ENCODE measurements around the gene NBEAL2. TPM values are rescaled to one million over a fixed set of nuclear protein-coding genes. Genes with fewer than 3 reads are reported as not detected.
A peak's percentile ranks its signal among the peaks of the same experiment; 100 is the strongest.

Gene NBEAL2
- total and polyA plus RNA-seq, 2 of the 4 experiments (the other 2 are of a cell fraction), result 2.2 to 12.5 TPM

DNA sequence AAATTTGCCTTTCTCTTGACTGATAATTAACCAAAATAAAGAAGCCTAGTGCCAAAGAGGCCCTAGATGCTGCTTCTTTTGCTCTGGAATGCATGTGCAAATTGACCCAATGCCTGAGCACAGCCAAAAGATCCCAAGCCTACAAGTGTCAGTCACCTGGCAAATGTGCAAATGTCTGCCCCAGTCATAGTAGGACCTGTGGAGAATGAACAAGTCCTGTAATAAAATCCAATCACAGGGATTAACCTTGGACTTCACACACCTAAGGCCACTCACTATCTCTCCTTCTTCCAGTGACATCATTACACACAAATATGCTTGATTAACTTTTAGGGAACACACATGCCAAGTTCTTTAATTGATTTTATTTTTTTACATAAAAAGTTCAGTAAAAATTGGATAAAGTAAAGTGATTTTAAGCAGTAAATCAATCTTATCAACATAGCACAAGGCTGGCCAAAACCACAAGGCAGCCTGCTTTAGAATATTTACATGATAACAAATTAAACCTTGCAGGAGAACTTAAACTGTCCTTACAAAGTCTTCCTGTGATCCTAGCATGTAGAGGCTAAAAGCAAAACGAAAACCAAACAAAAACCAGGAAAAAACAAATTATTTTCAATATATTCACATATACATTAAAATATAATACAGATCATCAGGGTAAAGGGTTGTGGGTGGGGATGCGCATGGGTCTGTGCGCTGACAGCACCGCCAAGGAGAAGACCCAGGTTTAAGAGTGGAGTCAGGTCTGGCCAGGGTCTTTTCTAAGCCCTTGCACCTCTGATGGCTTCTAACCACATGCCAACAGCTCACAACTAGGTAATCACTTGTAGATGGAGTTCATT is 36.8 kb downstream of the NBEAL2 start:
- H3K27me3 ChIP-seq (ENCODE audit: control insufficient read depth, insufficient read depth, low read length), result no peaks in the 10 kb centered on the region
- H3K36me3 ChIP-seq (ENCODE audit: control insufficient read depth, insufficient read depth, low read length), result peaks cover 26% of the 10 kb centered on the region
- no peak overlapping the region for H4K8ac ChIP-seq (ENCODE audit: low read depth in 2 of 2, low read length in 2 of 2)
- no peak overlapping the region for H3K4me3 ChIP-seq (ENCODE audit: insufficient read depth, low read depth, low read length)
- no TSS peak for BruUV-seq (replicated peaks)
- ATAC-seq (ENCODE audit: low read depth), result no peak
- H2BK15ac ChIP-seq (ENCODE audit: low read depth, low read length), result 0 out of 3 replicates have a peak overlapping the region, but pooled peaks have one; percentile 20
- H4K91ac ChIP-seq (ENCODE audit: insufficient read depth, low read depth, low read length), result no peak overlapping the region
- H3K18ac ChIP-seq (ENCODE audit: low read depth, low read length), result no peak overlapping the region
- peaks cover 16% of the 10 kb centered on the region for H3K4me1 ChIP-seq (ENCODE audit: control insufficient read depth, insufficient read depth, low read length)
- no peak overlapping the region for H2AK5ac ChIP-seq (ENCODE audit: low read depth, low read length)
- 0 out of 2 replicates have a peak overlapping the region, but pooled peaks have one; percentile 4 for H3K14ac ChIP-seq (replicated peaks; ENCODE audit: low read depth, low read length)
- POLR2A ChIA-PET (ENCODE audit: unreplicated experiment), result no interaction called here
- in situ Hi-C loops (cut with MboI; ENCODE audit: low sequenced_read_pairs) (no loop called here), dilution Hi-C loops (cut with HindIII; ENCODE audit: low sequenced_read_pairs, unreplicated experiment) (no loop called here), intact Hi-C loops (cut with micrococcal nuclease) (no loop called here)
- H3K56ac ChIP-seq (ENCODE audit: extremely low read depth, insufficient read depth, low read length), result no peak overlapping the region
- H4K20me1 ChIP-seq (ENCODE audit: insufficient read depth, low read length), result peaks cover 19% of the 10 kb centered on the region
- H3K4me2 ChIP-seq (ENCODE audit: low read depth, low read length), result peak overlapping the region; percentile 47; the same call in 1 of the 2 replicates
- H3K4ac ChIP-seq (ENCODE audit: low read depth, low read length), result no peak overlapping the region; the same call in 1 of the 2 replicates
- peak overlapping the region; percentile 58 for H2AK9ac ChIP-seq (replicated peaks; ENCODE audit: low read depth, low read length, poor library complexity)
- H4K5ac ChIP-seq (ENCODE audit: low read depth, low read length), result no peak overlapping the region
- H3K27ac ChIP-seq (ENCODE audit: insufficient read depth, low read length), result peak overlapping the region; percentile 38; the same call in 1 of the 2 replicates
- H3K79me1 ChIP-seq (ENCODE audit: low read depth in 1 of 2, low read length in 2 of 2), result peaks cover 29 to 65% of the 10 kb centered on the region in 2 experiments
- CTCF ChIA-PET, result interaction anchor here (0.7 kb wide), 1 partner anchor 66 kb away, joined by 3 read pairs; no protein-coding TSS in a partner anchor
- no peak overlapping the region for H3K9ac ChIP-seq (ENCODE audit: low read depth, low read length)
- WGBS, 2 experiments (ENCODE audit: extremely low coverage in 2 of 2, insufficient read length in 1 of 2), result no CpG with 5 or more reads among the region's 4 CpGs
- peak overlapping the region; percentile 17; the same call in 1 of the 2 replicates for H2BK120ac ChIP-seq (ENCODE audit: low read depth, low read length)
- no peaks in the 10 kb centered on the region for H3K9me3 ChIP-seq (ENCODE audit: control insufficient read depth, insufficient read depth, low read length)
- no peak overlapping the region for H3K23ac ChIP-seq (ENCODE audit: low read depth, low read length)
- peak overlapping the region; percentile 70 for H2BK5ac ChIP-seq (ENCODE audit: low read depth, low read length, poor library complexity, severe bottlenecking)
- peak; percentile 11 for DNase-seq
- peak overlapping the region; percentile 2 for H2AFZ ChIP-seq (replicated peaks; ENCODE audit: low read length, poor library complexity)
- no peak overlapping the region for H2BK20ac ChIP-seq (ENCODE audit: low read depth, low read length)
- peaks cover 31% of the 10 kb centered on the region for H3K9me1 ChIP-seq (ENCODE audit: insufficient read depth, low read length)
- no peak for TF ChIP-seq CEBPB (IDR thresholded peaks at IDR 0.05; ENCODE audit: low read depth, low read length)
- TF ChIP-seq SMC3 (IDR thresholded peaks at IDR 0.05; ENCODE audit: low read depth, low read length), result no peak
- no peak for TF ChIP-seq FOS (IDR thresholded peaks at IDR 0.05; ENCODE audit: low read depth, low read length)
- no peak for TF ChIP-seq BHLHE40 (IDR thresholded peaks at IDR 0.05; ENCODE audit: low read depth, low read length)
- no peak for TF ChIP-seq MAFK (IDR thresholded peaks at IDR 0.05; ENCODE audit: low read depth, low read length)
- no peak for TF ChIP-seq POLR2A (IDR thresholded peaks at IDR 0.05; ENCODE audit: low read depth, low read length)
- TF ChIP-seq MAZ (IDR thresholded peaks at IDR 0.05; ENCODE audit: borderline replicate concordance, low read depth, low read length), result no peak
- TF ChIP-seq, protein P1, sequence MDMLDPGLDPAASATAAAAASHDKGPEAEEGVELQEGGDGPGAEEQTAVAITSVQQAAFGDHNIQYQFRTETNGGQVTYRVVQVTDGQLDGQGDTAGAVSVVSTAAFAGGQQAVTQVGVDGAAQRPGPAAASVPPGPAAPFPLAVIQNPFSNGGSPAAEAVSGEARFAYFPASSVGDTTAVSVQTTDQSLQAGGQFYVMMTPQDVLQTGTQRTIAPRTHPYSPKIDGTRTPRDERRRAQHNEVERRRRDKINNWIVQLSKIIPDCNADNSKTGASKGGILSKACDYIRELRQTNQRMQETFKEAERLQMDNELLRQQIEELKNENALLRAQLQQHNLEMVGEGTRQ (IDR thresholded peaks at IDR 0.05; ENCODE audit: low read depth, low read length), result no peak
- TF ChIP-seq RFX5 (IDR thresholded peaks at IDR 0.05; ENCODE audit: low read depth, low read length), result no peak
- TF ChIP-seq RCOR1 (IDR thresholded peaks at IDR 0.05; ENCODE audit: insufficient replicate concordance, low read length), result no peak
- TF ChIP-seq, protein P2, sequence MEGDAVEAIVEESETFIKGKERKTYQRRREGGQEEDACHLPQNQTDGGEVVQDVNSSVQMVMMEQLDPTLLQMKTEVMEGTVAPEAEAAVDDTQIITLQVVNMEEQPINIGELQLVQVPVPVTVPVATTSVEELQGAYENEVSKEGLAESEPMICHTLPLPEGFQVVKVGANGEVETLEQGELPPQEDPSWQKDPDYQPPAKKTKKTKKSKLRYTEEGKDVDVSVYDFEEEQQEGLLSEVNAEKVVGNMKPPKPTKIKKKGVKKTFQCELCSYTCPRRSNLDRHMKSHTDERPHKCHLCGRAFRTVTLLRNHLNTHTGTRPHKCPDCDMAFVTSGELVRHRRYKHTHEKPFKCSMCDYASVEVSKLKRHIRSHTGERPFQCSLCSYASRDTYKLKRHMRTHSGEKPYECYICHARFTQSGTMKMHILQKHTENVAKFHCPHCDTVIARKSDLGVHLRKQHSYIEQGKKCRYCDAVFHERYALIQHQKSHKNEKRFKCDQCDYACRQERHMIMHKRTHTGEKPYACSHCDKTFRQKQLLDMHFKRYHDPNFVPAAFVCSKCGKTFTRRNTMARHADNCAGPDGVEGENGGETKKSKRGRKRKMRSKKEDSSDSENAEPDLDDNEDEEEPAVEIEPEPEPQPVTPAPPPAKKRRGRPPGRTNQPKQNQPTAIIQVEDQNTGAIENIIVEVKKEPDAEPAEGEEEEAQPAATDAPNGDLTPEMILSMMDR (conservative IDR thresholded peaks at IDR 0.05; ENCODE audit: low read depth, low read length), result no peak
- no peak for TF ChIP-seq NFE2L2 (IDR thresholded peaks at IDR 0.05; ENCODE audit: low read depth, low read length)
- no peak for TF ChIP-seq CHD1 (IDR thresholded peaks at IDR 0.05; ENCODE audit: low read depth, low read length)
- no peak for TF ChIP-seq MXI1 (IDR thresholded peaks at IDR 0.05; ENCODE audit: borderline replicate concordance, low read depth, low read length)
- TF ChIP-seq RAD21 (IDR thresholded peaks at IDR 0.05; ENCODE audit: low read length), result no peak
